ENCODE data around the gene SSNA1.

- TF ChIP-seq CTCF (IDR thresholded peaks at IDR 0.05) (no peak), POLR2A (IDR thresholded peaks at IDR 0.05) (no peak), POLR2AphosphoS5 (IDR thresholded peaks at IDR 0.05) (no peak), EP300 (IDR thresholded peaks at IDR 0.05) (no peak)
These were observed 23.1 kb downstream of the SSNA1 start for GRCh38 chr9:137211532-137211931.
